T47D (cell line): ENCODE measurements around the gene DENND1B.

ENCODE experiments used
- DNase-seq, 2 experiments: peaks; one replicate each; pipeline versions ENCODE4 v3.0.0 to v3.0.0-alpha.2; 2011 to 2012; ENCODE audit warnings: low read depth in 1 of 2, low spot score in 1 of 2
- JUND ChIP-seq: IDR thresholded peaks from 2 replicates; pipeline ENCODE4 v1.6.1; 2012; ENCODE audit warnings: low read depth
- in situ Hi-C: cut with HindIII; loops from 2 replicates; pipeline ENCODE4 v1.10.0; 2016; ENCODE audit warnings: low sequenced_read_pairs, low pct_unique_long_range_greater_than_20kb

The DENND1B gene

GRCh38 chr1:197659171-197659570, 116.1 kb downstream of the DENND1B start:
- no peak for DNase-seq
- in situ Hi-C loops = no loop called here
- no peak for TF ChIP-seq JUND

- in situ Hi-C loops = no loop called here
- DNase-seq = no peak
- TF ChIP-seq JUND = no peak
These were observed 126.1 kb downstream of the DENND1B start for GRCh38 chr1:197649188-197649587.

GRCh38 chr1:197638316-197638715, 137.0 kb downstream of the DENND1B start:
- in situ Hi-C loops = no loop called here
- no peak for TF ChIP-seq JUND
- DNase-seq = no peak

- in situ Hi-C loops = no loop called here
- DNase-seq = no peak
- no peak for TF ChIP-seq JUND
These were observed 137.9 kb downstream of the DENND1B start for GRCh38 chr1:197637406-197637805.

GRCh38 chr1:197633447-197634078, 141.7 kb downstream of the DENND1B start:
- no peak for DNase-seq
- TF ChIP-seq JUND = no peak
- in situ Hi-C loops = no loop called here

- DNase-seq = no peak
- in situ Hi-C loops = no loop called here
These were observed 142.6 kb downstream of the DENND1B start for GRCh38 chr1:197632651-197633050.

GRCh38 chr1:197632005-197632404, 143.3 kb downstream of the DENND1B start:
- in situ Hi-C loops = no loop called here
- no peak for DNase-seq
- no peak for TF ChIP-seq JUND

More at GRCh38 chr1:197632651-197633050, 142.6 kb downstream of the DENND1B start:
- TF ChIP-seq JUND = no peak

- no peak for DNase-seq
- no peak for TF ChIP-seq JUND
- in situ Hi-C loops = no loop called here
These were observed 152.9 kb downstream of the DENND1B start for GRCh38 chr1:197622371-197622770.

GRCh38 chr1:197621761-197622160, 153.5 kb downstream of the DENND1B start:
- DNase-seq = no peak
- in situ Hi-C loops = no loop called here
- TF ChIP-seq JUND = no peak

- in situ Hi-C loops = no loop called here
- peak in 1 of 2 experiments; percentile 67 for DNase-seq
- TF ChIP-seq JUND = no peak; the same call in 1 of the 2 replicates
These were observed 154.5 kb downstream of the DENND1B start for GRCh38 chr1:197620714-197621163.

GRCh38 chr1:197619008-197619640, 156.2 kb downstream of the DENND1B start:
- TF ChIP-seq JUND = no peak
- DNase-seq = peak; percentile 11 to 66
- in situ Hi-C loops = no loop called here

- TF ChIP-seq JUND = no peak
- no peak for DNase-seq
- in situ Hi-C loops = no loop called here
These were observed 157.2 kb downstream of the DENND1B start for GRCh38 chr1:197618061-197618460.

- TF ChIP-seq JUND = no peak
- no peak for DNase-seq
- in situ Hi-C loops = no loop called here
These were observed 159.6 kb downstream of the DENND1B start for GRCh38 chr1:197615693-197616011.
